Lower leg skin (tissue), 4 donors: ENCODE measurements around the gene SLCO2B1. TPM values are rescaled to one million over a fixed set of nuclear protein-coding genes. Genes with fewer than 3 reads are reported as not detected.

ENCODE experiments used
- DNase-seq, 2 donors: peaks; one replicate each; pipeline ENCODE4 v3.0.0-alpha.2; 2019; ENCODE audit warnings: low spot score in 2 of 2
- H3K4me3 ChIP-seq: fragments of 200-600 bp; sonication (generic); 2 replicates; pipeline ENCODE4 v1.5.1; 2017; ENCODE audit warnings: mild to moderate bottlenecking, low read depth; ENCODE audit not compliant: poor library complexity, severe bottlenecking
- POLR2A ChIP-seq, 2 donors: fragments of 450-650 bp; IDR thresholded peaks; one replicate each; pipeline ENCODE4 v1.6.1; 2016 to 2017; ENCODE audit warnings: antibody characterized with exemption in 2 of 2, mild to moderate bottlenecking in 1 of 2, moderate library complexity in 1 of 2
- WGBS, 2 donors: methylation state at CpG; one replicate each; pipeline ENCODE4 v1.1.5; 2018; 5-methylcytosine and 5-hydroxymethylcytosine counted together
- intact Hi-C: fragments of 100-400 bp; cut with DNase I; formaldehyde crosslinking; loops from one replicate; pipeline ENCODE4 v1.15.0; 2023; ENCODE audit warnings: low total_unique reads
- total RNA-seq, 4 donors: library from RNA; depleted of rRNA; stranded (reverse); fragments of >200 nt; gene quantifications; one replicate each; pipeline ENCODE4 v1.1.0, GENCODE V29; 2016
- TF ChIP-seq, protein P1 (sequence below), 3 donors: fragments of 450-650 bp; IDR thresholded peaks; one replicate each; pipeline ENCODE4 v1.5.1; 2016; ENCODE audit warnings: antibody characterized with exemption in 3 of 3, mild to moderate bottlenecking in 3 of 3, moderate library complexity in 2 of 3

Gene SLCO2B1
- total RNA-seq, 4 donors from 2014 or later = 5.0 to 20.9 (median 12.5) TPM

DNA sequence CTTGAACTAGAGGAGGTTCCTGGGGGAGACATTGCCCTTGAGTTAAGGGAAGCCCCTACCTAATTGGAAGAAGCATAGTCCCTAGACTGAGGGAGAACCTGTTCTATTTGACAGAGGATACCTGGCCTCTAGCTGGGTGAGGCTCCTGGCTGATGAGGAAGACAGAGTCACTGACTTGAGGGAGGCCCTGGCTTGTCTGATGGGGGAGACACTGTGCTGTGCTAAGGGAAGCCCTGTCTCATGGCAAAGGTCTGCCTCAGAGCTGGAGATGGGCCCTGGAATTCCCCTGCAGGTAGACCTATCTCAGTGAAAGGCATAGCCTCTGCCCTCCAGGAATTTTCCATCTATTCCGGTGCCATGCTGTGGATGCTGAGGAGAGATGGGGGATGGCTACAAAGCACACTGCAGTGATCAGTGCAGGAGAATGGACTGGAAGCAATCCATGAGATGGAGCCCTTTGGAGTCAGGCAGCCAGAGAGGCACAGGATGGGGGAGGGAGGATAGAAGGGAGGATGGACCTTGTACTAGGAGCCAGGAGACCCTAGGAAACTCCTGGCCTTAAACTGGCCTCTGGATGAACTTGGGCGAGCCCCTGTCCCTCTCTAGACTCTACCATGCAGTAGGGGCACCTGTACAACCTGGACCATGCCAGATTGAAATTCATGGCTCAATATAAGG is 39.9 kb downstream of the SLCO2B1 start:
- intact Hi-C loops = no loop called here
- TF ChIP-seq, protein P1, sequence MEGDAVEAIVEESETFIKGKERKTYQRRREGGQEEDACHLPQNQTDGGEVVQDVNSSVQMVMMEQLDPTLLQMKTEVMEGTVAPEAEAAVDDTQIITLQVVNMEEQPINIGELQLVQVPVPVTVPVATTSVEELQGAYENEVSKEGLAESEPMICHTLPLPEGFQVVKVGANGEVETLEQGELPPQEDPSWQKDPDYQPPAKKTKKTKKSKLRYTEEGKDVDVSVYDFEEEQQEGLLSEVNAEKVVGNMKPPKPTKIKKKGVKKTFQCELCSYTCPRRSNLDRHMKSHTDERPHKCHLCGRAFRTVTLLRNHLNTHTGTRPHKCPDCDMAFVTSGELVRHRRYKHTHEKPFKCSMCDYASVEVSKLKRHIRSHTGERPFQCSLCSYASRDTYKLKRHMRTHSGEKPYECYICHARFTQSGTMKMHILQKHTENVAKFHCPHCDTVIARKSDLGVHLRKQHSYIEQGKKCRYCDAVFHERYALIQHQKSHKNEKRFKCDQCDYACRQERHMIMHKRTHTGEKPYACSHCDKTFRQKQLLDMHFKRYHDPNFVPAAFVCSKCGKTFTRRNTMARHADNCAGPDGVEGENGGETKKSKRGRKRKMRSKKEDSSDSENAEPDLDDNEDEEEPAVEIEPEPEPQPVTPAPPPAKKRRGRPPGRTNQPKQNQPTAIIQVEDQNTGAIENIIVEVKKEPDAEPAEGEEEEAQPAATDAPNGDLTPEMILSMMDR (IDR thresholded peaks at IDR 0.05) = no peak
- no peak for TF ChIP-seq POLR2A (IDR thresholded peaks at IDR 0.05)
- DNase-seq = no peak
- H3K4me3 ChIP-seq = no peak overlapping the region
- WGBS, 2 donors = 83 to 87% methylated on average over 2 of the region's 2 CpGs

DNA sequence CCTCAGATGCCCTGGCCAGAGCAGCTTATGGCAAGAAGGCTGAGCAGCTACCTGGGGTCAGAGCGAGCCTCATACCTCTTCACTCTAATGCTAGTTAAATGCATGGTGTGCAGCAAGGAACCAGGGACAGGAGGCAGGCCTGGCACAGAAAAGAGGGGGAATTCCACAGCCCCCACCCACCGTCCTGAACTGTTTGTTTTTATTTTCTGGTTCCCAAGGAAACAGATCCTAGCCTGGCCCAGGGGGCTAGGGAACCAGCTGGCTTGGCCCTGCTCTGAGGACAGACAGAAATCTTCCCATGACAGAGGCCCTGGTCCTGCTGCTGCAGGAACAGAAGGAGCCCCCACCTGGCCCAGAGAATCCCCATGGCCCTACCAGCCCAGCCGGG is 40.4 kb downstream of the SLCO2B1 start:
- no peak for TF ChIP-seq POLR2A (IDR thresholded peaks at IDR 0.05)
- TF ChIP-seq, protein P1 (IDR thresholded peaks at IDR 0.05) = no peak
- intact Hi-C loops = no loop called here
- H3K4me3 ChIP-seq = no peak overlapping the region
- WGBS, 2 donors = 44 to 51% methylated on average over 3 of the region's 3 CpGs
- no peak for DNase-seq

GRCh38 chr11:75193271-75193670 is 42.4 kb downstream of the SLCO2B1 start:
- no peak overlapping the region for H3K4me3 ChIP-seq
- no peak for DNase-seq
- 95 to 97% methylated on average over 15 of the region's 15 CpGs for WGBS, 2 donors
- no peak for TF ChIP-seq POLR2A (IDR thresholded peaks at IDR 0.05)
- TF ChIP-seq, protein P1 (IDR thresholded peaks at IDR 0.05) = no peak
- intact Hi-C loops = no loop called here

- 68 to 71% methylated on average over 2 of the region's 2 CpGs for WGBS, 2 donors
- intact Hi-C loops = no loop called here
- TF ChIP-seq, protein P1 (IDR thresholded peaks at IDR 0.05) = no peak
- TF ChIP-seq POLR2A (IDR thresholded peaks at IDR 0.05) = no peak
- no peak overlapping the region for H3K4me3 ChIP-seq
- no peak for DNase-seq
Measured at GRCh38 chr11:75193711-75194110, 42.8 kb downstream of the SLCO2B1 start.

- TF ChIP-seq, protein P1 (IDR thresholded peaks at IDR 0.05) = no peak
- no peak for TF ChIP-seq POLR2A (IDR thresholded peaks at IDR 0.05)
- DNase-seq = no peak
- WGBS, 2 donors = 19 to 31% methylated on average over 5 of the region's 5 CpGs
- no peak overlapping the region for H3K4me3 ChIP-seq
- intact Hi-C loops = no loop called here
Measured at GRCh38 chr11:75194147-75194546, 43.2 kb downstream of the SLCO2B1 start.
